ENCODE results near the gene APOL4. TPM values are rescaled to one million over a fixed set of nuclear protein-coding genes. Genes with fewer than 3 reads are reported as not detected.
"Not testable (repeated sequence)": the region's sequence is repeated elsewhere in the genome, so short reads cannot be mapped to it uniquely, and the experiment has no call there.

Gene APOL4
- total RNA-seq, 1 donor, result not detected

- Histone ChIP-seq H3K9me3 (ENCODE audit: low read depth, low read length) (no peaks in the 10 kb centered on the region), H3K4me1 (ENCODE audit: insufficient read depth, low read length) (peaks cover 3% of the 10 kb centered on the region), H3K27me3 (ENCODE audit: insufficient read depth, low read length) (no peaks in the 10 kb centered on the region)
Measured at GRCh38 chr22:36191106-36191836, 10.3 kb downstream of the APOL4 start.

GRCh38 chr22:36187862-36188261 is 13.7 kb downstream of the APOL4 start:
- not testable (repeated sequence) for H3K4me1 ChIP-seq (ENCODE audit: insufficient read depth, low read length); H3K4me3 ChIP-seq (ENCODE audit: low read length); H3K9me3 ChIP-seq (ENCODE audit: low read depth, low read length); H3K27me3 ChIP-seq (ENCODE audit: insufficient read depth, low read length)

More at GRCh38 chr22:36191106-36191836, 10.3 kb downstream of the APOL4 start:
- no peak overlapping the region for H3K4me3 ChIP-seq (ENCODE audit: low read length)

GRCh38 chr22:36185828-36186624 is 15.6 kb downstream of the APOL4 start:
- Histone ChIP-seq H3K4me1 (ENCODE audit: insufficient read depth, low read length) (no peaks in the 10 kb centered on the region), H3K9me3 (ENCODE audit: low read depth, low read length) (no peaks in the 10 kb centered on the region), H3K4me3 (ENCODE audit: low read length) (no peak overlapping the region), H3K27me3 (ENCODE audit: insufficient read depth, low read length) (no peaks in the 10 kb centered on the region)

- H3K27me3 ChIP-seq (ENCODE audit: insufficient read depth, low read length), result no peaks in the 10 kb centered on the region
- no peaks in the 10 kb centered on the region for H3K9me3 ChIP-seq (ENCODE audit: low read depth, low read length)
- H3K4me3 ChIP-seq (ENCODE audit: low read length), result no peak overlapping the region
- H3K4me1 ChIP-seq (ENCODE audit: insufficient read depth, low read length), result peaks cover 4% of the 10 kb centered on the region
Measured at GRCh38 chr22:36184433-36185025, 17.1 kb downstream of the APOL4 start.

GRCh38 chr22:36183446-36183845 is 18.2 kb downstream of the APOL4 start:
- no peaks in the 10 kb centered on the region for H3K9me3 ChIP-seq (ENCODE audit: low read depth, low read length)
- H3K4me1 ChIP-seq (ENCODE audit: insufficient read depth, low read length), result peaks cover 4% of the 10 kb centered on the region
- no peaks in the 10 kb centered on the region for H3K27me3 ChIP-seq (ENCODE audit: insufficient read depth, low read length)
- H3K4me3 ChIP-seq (ENCODE audit: low read length), result no peak overlapping the region

GRCh38 chr22:36182857-36183256 is 18.8 kb downstream of the APOL4 start:
- peaks cover 4% of the 10 kb centered on the region for H3K4me1 ChIP-seq (ENCODE audit: insufficient read depth, low read length)
- no peaks in the 10 kb centered on the region for H3K27me3 ChIP-seq (ENCODE audit: insufficient read depth, low read length)
- H3K4me3 ChIP-seq (ENCODE audit: low read length), result no peak overlapping the region

GRCh38 chr22:36182056-36182455 is 19.6 kb downstream of the APOL4 start:
- Histone ChIP-seq H3K9me3 (ENCODE audit: low read depth, low read length) (no peaks in the 10 kb centered on the region), H3K27me3 (ENCODE audit: insufficient read depth, low read length) (no peaks in the 10 kb centered on the region)

More at GRCh38 chr22:36182857-36183256, 18.8 kb downstream of the APOL4 start:
- no peaks in the 10 kb centered on the region for H3K9me3 ChIP-seq (ENCODE audit: low read depth, low read length)

GRCh38 chr22:36180928-36181327 is 20.7 kb downstream of the APOL4 start:
- H3K27me3 ChIP-seq (ENCODE audit: insufficient read depth, low read length), result no peaks in the 10 kb centered on the region
- peaks cover 4% of the 10 kb centered on the region for H3K4me1 ChIP-seq (ENCODE audit: insufficient read depth, low read length)
- no peaks in the 10 kb centered on the region for H3K9me3 ChIP-seq (ENCODE audit: low read depth, low read length)
- no peak overlapping the region for H3K4me3 ChIP-seq (ENCODE audit: low read length)

More at GRCh38 chr22:36182056-36182455, 19.6 kb downstream of the APOL4 start:
- peaks cover 4% of the 10 kb centered on the region for H3K4me1 ChIP-seq (ENCODE audit: insufficient read depth, low read length)
- H3K4me3 ChIP-seq (ENCODE audit: low read length), result no peak overlapping the region

GRCh38 chr22:36180038-36180880 is 21.4 kb downstream of the APOL4 start:
- no peaks in the 10 kb centered on the region for H3K27me3 ChIP-seq (ENCODE audit: insufficient read depth, low read length)
- no peak overlapping the region for H3K4me3 ChIP-seq (ENCODE audit: low read length)
- H3K4me1 ChIP-seq (ENCODE audit: insufficient read depth, low read length), result peaks cover 4% of the 10 kb centered on the region
- H3K9me3 ChIP-seq (ENCODE audit: low read depth, low read length), result no peaks in the 10 kb centered on the region

GRCh38 chr22:36177160-36177559 is 24.4 kb downstream of the APOL4 start:
- Histone ChIP-seq H3K27me3 (ENCODE audit: insufficient read depth, low read length) (no peaks in the 10 kb centered on the region), H3K9me3 (ENCODE audit: low read depth, low read length) (no peaks in the 10 kb centered on the region), H3K4me1 (ENCODE audit: insufficient read depth, low read length) (peaks cover 4% of the 10 kb centered on the region), H3K4me3 (ENCODE audit: low read length) (no peak overlapping the region)

- H3K27me3 ChIP-seq (ENCODE audit: insufficient read depth, low read length), result no peaks in the 10 kb centered on the region
- peaks cover 4% of the 10 kb centered on the region for H3K4me1 ChIP-seq (ENCODE audit: insufficient read depth, low read length)
- H3K4me3 ChIP-seq (ENCODE audit: low read length), result no peak overlapping the region
- no peaks in the 10 kb centered on the region for H3K9me3 ChIP-seq (ENCODE audit: low read depth, low read length)
Measured at GRCh38 chr22:36175892-36176291, 25.7 kb downstream of the APOL4 start.

- no peaks in the 10 kb centered on the region for H3K9me3 ChIP-seq (ENCODE audit: low read depth, low read length)
- peaks cover 5% of the 10 kb centered on the region for H3K4me1 ChIP-seq (ENCODE audit: insufficient read depth, low read length)
- no peaks in the 10 kb centered on the region for H3K27me3 ChIP-seq (ENCODE audit: insufficient read depth, low read length)
- no peak overlapping the region for H3K4me3 ChIP-seq (ENCODE audit: low read length)
Measured at GRCh38 chr22:36171941-36172340, 29.7 kb downstream of the APOL4 start.

GRCh38 chr22:36166518-36167220 is 34.9 kb downstream of the APOL4 start:
- Histone ChIP-seq H3K4me1 (ENCODE audit: insufficient read depth, low read length) (peaks cover 57% of the 10 kb centered on the region), H3K27me3 (ENCODE audit: insufficient read depth, low read length) (no peaks in the 10 kb centered on the region), H3K9me3 (ENCODE audit: low read depth, low read length) (no peaks in the 10 kb centered on the region), H3K4me3 (ENCODE audit: low read length) (no peak overlapping the region)

GRCh38 chr22:36166086-36166485 is 35.5 kb downstream of the APOL4 start:
- no peak overlapping the region for H3K4me3 ChIP-seq (ENCODE audit: low read length)
- H3K9me3 ChIP-seq (ENCODE audit: low read depth, low read length), result no peaks in the 10 kb centered on the region
- H3K4me1 ChIP-seq (ENCODE audit: insufficient read depth, low read length), result peaks cover 63% of the 10 kb centered on the region
- no peaks in the 10 kb centered on the region for H3K27me3 ChIP-seq (ENCODE audit: insufficient read depth, low read length)

Measured in mononuclear cell (primary cell).